ENCODE measurements around the gene FHIT. TPM values are rescaled to one million over a fixed set of nuclear protein-coding genes. Genes with fewer than 3 reads are reported as not detected.

Gene FHIT
- total RNA-seq, 1 donor = 2.2 TPM

DNA sequence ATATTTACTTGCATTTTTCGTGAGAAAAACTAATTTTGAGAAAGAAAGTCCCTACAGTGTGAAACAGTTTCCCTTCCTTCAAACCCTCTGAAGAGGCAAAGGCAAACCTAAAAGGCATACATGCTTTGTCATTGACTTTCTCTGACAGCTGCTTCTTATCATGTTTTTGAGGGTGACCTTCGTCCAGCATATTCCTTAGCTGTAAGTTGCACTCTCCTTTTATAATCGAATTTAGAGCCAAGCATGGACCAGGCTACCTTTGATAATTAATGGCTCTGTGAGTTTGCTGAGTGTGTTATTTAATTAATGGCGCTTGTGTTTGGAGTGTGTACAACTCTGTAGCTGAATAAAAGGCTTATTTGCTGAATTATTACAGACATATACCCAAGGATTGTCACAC lies 1517.2 kb downstream of the FHIT start:
- DNase-seq (ENCODE audit: low read depth) = no peak
- TF ChIP-seq, protein P1, sequence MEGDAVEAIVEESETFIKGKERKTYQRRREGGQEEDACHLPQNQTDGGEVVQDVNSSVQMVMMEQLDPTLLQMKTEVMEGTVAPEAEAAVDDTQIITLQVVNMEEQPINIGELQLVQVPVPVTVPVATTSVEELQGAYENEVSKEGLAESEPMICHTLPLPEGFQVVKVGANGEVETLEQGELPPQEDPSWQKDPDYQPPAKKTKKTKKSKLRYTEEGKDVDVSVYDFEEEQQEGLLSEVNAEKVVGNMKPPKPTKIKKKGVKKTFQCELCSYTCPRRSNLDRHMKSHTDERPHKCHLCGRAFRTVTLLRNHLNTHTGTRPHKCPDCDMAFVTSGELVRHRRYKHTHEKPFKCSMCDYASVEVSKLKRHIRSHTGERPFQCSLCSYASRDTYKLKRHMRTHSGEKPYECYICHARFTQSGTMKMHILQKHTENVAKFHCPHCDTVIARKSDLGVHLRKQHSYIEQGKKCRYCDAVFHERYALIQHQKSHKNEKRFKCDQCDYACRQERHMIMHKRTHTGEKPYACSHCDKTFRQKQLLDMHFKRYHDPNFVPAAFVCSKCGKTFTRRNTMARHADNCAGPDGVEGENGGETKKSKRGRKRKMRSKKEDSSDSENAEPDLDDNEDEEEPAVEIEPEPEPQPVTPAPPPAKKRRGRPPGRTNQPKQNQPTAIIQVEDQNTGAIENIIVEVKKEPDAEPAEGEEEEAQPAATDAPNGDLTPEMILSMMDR (IDR thresholded peaks at IDR 0.05; ENCODE audit: insufficient read depth, low read depth, low read length) = no peak
- H3K4me3 ChIP-seq (ENCODE audit: low read depth, low read length) = no peak overlapping the region

DNA sequence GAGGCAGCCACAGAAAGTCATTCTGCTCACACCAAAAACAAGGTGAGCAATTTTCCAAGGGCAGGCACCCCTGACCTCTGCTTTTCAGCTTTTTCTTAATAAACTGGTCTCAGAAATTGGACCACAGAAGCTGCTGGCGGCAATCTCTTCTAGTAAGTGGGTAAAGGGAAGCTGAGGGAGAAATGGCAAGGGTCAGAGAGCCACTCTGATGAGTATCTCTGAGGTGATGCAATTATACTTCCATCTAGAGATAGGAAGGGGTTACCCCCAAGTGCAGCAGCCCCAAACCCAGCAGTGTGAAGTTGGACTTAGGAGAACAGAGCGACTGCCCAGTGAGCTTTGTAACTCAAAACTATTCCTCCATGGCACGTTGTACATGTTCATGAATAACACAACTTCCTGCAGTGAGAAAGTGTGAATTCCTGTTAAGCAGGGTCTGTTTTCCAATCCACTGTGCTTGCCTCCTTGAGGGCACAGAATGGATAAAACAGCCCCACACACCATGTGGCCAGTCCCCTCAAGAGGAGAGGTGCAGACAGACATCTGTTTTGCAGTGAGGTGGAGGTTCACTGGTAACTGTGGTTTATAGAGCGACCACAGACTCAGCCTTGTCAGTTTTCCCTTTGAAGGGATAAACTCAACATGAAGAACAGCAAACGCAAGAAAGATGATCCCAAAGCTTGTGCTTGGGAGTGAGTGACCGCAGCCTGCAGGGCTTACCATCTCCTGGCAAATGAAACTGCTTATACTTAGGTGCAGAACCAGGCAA lies 1518.0 kb downstream of the FHIT start:
- H3K4me3 ChIP-seq (ENCODE audit: low read depth, low read length) = no peak overlapping the region
- TF ChIP-seq, protein P1 (IDR thresholded peaks at IDR 0.05; ENCODE audit: insufficient read depth, low read depth, low read length) = no peak
- no peak for DNase-seq (ENCODE audit: low read depth)

DNA sequence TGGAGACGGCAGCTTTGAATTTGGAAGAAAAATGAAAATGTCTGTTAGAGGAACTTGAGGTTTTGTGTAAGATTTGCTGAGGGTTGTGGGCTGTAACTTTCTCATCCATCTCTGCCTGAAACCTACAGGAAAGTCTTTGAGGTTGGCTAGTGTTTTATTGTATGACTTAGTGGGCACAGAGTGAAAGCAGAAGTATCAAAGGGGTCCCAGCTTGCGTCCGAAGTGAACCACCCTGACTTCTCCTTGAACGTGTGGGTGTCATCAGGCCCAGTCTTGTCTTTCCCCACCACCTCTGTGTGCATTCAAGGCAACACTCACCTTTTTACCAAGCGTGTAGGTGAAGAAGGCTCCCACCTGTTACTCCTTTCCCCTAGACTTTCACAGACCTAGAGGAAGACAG lies 1519.3 kb downstream of the FHIT start:
- TF ChIP-seq, protein P1 (IDR thresholded peaks at IDR 0.05; ENCODE audit: insufficient read depth, low read depth, low read length) = no peak
- no peak overlapping the region for H3K4me3 ChIP-seq (ENCODE audit: low read depth, low read length)
- DNase-seq (ENCODE audit: low read depth) = no peak

DNA sequence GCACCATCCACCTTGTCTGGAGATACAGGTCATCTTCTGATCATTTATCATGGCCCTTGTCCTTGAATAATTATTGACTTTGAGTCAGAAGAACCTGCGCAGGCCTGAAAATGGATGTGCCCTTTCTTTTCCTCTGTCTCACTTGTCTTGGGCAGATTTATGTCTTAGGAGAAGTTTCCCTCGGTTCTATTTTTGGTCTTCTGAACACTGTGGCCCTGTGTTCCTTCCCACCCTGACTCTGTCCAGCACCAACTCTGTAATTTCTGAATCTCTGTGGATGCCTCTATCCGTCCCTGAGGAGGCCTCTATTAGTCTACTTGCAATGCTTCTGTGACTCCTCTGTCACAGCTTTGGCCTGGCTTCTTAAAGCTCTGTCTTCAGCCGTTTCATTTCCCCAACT lies 1520.7 kb downstream of the FHIT start:
- no peak overlapping the region for H3K4me3 ChIP-seq (ENCODE audit: low read depth, low read length)
- no peak for DNase-seq (ENCODE audit: low read depth)
- TF ChIP-seq, protein P1 (IDR thresholded peaks at IDR 0.05; ENCODE audit: insufficient read depth, low read depth, low read length) = no peak

DNA sequence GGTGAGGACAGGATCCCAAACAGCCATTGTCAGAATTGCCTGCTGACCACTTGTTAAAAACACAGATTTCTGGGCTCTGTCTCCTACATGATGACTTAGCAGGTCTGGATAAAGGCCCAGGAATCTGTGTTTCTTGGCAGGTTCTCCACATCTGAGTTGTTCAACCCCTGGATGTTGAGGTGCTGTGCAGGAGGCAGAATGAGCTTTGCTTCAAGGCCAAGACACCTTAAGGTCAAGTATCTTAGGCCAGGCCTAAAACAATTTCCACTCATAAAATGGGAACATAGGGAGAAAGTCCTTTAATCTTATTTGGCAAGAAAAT lies 1522.7 kb downstream of the FHIT start:
- TF ChIP-seq, protein P1 (IDR thresholded peaks at IDR 0.05; ENCODE audit: insufficient read depth, low read depth, low read length) = no peak
- H3K4me3 ChIP-seq (ENCODE audit: low read depth, low read length) = no peak overlapping the region
- DNase-seq (ENCODE audit: low read depth) = no peak

DNA sequence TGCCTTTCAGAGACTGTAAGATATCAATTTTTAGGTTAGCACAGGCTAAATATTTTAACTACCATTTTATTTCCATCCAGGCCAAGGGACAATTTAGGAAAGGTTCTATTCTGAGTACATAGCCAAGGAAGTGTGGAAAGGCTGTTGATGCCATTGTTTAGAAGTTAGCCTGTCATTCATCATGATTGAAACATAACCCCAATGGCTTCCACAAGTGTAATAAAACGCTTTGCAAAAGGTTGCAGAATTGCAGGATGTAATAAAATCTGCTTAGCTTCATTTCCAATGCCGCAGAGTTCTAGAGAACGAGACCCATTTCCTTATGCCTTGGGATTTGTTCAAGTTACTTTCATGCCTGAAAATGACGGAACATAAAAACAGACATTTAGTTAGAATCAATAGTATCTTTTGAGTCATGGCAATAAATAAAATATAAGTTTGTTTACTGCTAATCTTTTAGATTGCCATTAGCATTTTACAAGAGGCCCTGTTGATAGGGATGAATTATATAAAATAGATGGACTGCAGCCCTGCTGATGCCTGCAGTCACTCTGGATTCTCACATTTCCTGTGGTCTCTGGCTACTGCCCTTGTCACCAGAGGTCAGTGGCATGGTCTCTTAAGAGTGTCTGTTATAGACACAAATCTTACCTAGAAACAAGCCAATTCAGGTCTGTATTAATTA lies 1523.2 kb downstream of the FHIT start:
- no peak for DNase-seq (ENCODE audit: low read depth)
- H3K4me3 ChIP-seq (ENCODE audit: low read depth, low read length) = no peak overlapping the region
- TF ChIP-seq, protein P1 (IDR thresholded peaks at IDR 0.05; ENCODE audit: insufficient read depth, low read depth, low read length) = no peak

Measured in fibroblast of villous mesenchyme (primary cell).